ENCODE data around the gene THOP1.

DNA sequence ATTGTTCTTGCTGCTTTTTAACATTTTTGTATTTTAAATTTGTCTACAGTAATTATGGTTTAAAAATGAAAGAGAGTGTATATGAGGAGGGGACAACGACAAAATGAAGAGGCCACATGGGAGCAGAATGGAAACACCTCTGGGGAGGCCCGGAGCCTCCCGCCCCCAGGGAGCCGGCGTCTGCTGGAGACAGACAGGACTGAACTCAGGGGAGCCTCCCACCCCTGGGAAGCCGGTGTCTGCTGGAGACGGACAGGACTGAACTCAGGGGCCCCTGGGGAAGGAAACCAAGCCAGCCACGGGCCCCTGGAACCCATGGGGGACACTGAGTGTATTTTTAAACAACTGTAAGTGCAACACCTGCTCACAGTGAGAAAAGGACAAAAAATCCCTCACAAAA is 28.8 kb upstream of the THOP1 start:
- TF ChIP-seq, protein P1, sequence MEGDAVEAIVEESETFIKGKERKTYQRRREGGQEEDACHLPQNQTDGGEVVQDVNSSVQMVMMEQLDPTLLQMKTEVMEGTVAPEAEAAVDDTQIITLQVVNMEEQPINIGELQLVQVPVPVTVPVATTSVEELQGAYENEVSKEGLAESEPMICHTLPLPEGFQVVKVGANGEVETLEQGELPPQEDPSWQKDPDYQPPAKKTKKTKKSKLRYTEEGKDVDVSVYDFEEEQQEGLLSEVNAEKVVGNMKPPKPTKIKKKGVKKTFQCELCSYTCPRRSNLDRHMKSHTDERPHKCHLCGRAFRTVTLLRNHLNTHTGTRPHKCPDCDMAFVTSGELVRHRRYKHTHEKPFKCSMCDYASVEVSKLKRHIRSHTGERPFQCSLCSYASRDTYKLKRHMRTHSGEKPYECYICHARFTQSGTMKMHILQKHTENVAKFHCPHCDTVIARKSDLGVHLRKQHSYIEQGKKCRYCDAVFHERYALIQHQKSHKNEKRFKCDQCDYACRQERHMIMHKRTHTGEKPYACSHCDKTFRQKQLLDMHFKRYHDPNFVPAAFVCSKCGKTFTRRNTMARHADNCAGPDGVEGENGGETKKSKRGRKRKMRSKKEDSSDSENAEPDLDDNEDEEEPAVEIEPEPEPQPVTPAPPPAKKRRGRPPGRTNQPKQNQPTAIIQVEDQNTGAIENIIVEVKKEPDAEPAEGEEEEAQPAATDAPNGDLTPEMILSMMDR (IDR thresholded peaks at IDR 0.05) = no peak
- no peak for TF ChIP-seq POLR2A (IDR thresholded peaks at IDR 0.05)
